Thyroid gland (tissue), 4 donors: ENCODE data around the gene DCX. TPM values are rescaled to one million over a fixed set of nuclear protein-coding genes. Genes with fewer than 3 reads are reported as not detected.

Experiments used
- DNase-seq, 2 donors: peaks; one replicate each; pipeline ENCODE4 v3.0.0-alpha.2; 2019
- H3K27ac ChIP-seq, 3 donors: fragments of 200-600 bp; sonication (generic); 1 replicate in 2 of 3; 2 replicates in 1 of 3; pipeline ENCODE4 v1.5.1; 2016 to 2019; ENCODE audit warnings: mild to moderate bottlenecking in 1 of 3, moderate library complexity in 1 of 3
- H3K27me3 ChIP-seq: fragments of 200-600 bp; sonication (generic); one replicate; pipeline ENCODE4 v1.5.1; 2019
- H3K36me3 ChIP-seq, 2 donors: fragments of 200-600 bp; sonication (generic); one replicate each; pipeline ENCODE4 v1.5.1; 2016 to 2019
- H3K4me1 ChIP-seq, 2 donors: fragments of 200-600 bp; sonication (generic); one replicate each; pipeline ENCODE4 v1.5.1; 2017 to 2019
- H3K4me3 ChIP-seq, 3 donors: fragments of 200-600 bp; sonication (generic); replicated peaks in 1 of 3; 1 replicate in 2 of 3; 2 replicates in 1 of 3; pipeline ENCODE4 v1.5.1; 2016; ENCODE audit warnings: mild to moderate bottlenecking in 1 of 3
- H3K9me3 ChIP-seq: fragments of 200-600 bp; sonication (generic); one replicate; pipeline ENCODE4 v1.5.1; 2017
- POLR2A ChIP-seq, 2 donors: fragments of 450-650 bp; IDR thresholded peaks; one replicate each; pipeline ENCODE4 v1.6.1; 2017; ENCODE audit warnings: antibody characterized with exemption in 2 of 2, mild to moderate bottlenecking in 2 of 2, moderate library complexity in 1 of 2
- WGBS, 2 donors: methylation state at CpG; one replicate each; pipeline ENCODE4 v1.1.5; 2017; 5-methylcytosine and 5-hydroxymethylcytosine counted together
- intact Hi-C: fragments of 100-400 bp; cut with DNase I; formaldehyde crosslinking; loops from one replicate; pipeline ENCODE4 v1.15.1; 2023
- total RNA-seq, 4 donors: library from RNA; depleted of rRNA; stranded (reverse); fragments of >200 nt; gene quantifications; one replicate each; pipeline ENCODE4 v1.2.3, GENCODE V29; 2016
- TF ChIP-seq, protein P1 (sequence below), 6 experiments: fragments of 200-600 bp in 3 of 6; fragments of 450-650 bp in 3 of 6; sonication (generic) in 3 of 6; IDR thresholded peaks; one replicate each; pipeline ENCODE4 v1.5.1; 2016 to 2019; ENCODE audit warnings: antibody characterized with exemption in 6 of 6, mild to moderate bottlenecking in 2 of 6, inconsistent platforms in 1 of 6, moderate library complexity in 1 of 6

DCX gene
- total RNA-seq, 4 donors from 2014 or later: not detected

DNA sequence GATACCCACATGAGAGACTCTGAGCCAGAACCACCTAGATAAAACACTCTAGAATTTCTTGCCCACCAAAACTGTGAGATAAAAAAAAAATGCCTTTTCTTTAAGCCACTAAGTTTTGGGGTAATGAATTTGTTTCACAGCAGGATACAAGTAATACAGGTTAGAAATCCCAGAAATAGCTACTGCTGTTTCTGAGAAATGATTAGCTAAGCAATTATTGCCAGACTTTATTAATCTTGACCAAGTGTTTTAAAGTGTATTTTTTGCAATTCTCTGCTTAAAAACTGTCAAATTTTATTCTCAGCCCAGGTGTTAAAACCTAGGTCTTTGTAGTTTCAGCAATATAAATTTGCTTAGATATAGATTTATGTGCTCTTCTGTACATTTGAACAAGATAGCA is 83.1 kb downstream of the DCX start:
- H3K9me3 ChIP-seq: no peaks in the 10 kb centered on the region
- intact Hi-C loops: no loop called here

DNA sequence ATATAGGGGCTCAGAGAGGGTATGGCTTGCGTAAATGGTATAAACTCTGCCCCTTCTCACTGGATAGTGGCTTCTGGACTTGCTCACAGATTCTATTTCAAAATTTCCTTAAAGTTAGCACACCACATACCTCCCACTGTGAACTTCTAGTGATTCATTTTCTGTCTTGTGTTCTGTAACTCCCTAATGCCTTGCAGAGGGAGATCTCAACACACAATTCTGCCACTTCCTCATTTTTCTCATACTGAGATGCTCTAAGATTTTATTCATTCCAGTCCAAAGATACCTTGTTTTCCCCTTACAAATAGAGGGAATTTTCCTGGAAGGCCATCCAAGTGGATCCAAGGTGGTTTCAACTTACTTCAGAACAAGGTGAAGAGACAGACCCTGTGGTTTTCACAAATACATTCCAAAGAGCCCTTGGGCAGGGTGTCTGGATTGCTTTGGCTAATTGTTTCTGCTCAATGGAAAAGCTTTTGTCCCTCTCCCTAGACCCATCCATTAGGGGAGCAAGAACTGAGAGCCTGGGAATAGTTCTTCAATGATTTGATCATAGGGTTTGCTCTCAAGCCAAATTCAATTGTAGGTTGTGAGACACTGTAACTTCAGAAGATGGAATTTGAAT is 89.6 kb downstream of the DCX start:
- DNase-seq: no peak
- Histone ChIP-seq H3K36me3 (no peaks in the 10 kb centered on the region), H3K9me3 (no peaks in the 10 kb centered on the region), H3K4me1 (no peaks in the 10 kb centered on the region), H3K4me3 (no peak overlapping the region), H3K27me3 (no peaks in the 10 kb centered on the region), H3K27ac (no peak overlapping the region)
- no peak for TF ChIP-seq POLR2A (IDR thresholded peaks at IDR 0.05)
- intact Hi-C loops: no loop called here
- WGBS, 2 donors: 86 to 100% methylated on average over 1 of the region's 1 CpG

More for the DNA sequence above, 83.1 kb downstream of the DCX start:
- no peaks in the 10 kb centered on the region for H3K36me3 ChIP-seq
- no peak overlapping the region for H3K4me3 ChIP-seq
- no peak for DNase-seq
- H3K27me3 ChIP-seq: no peaks in the 10 kb centered on the region
- H3K4me1 ChIP-seq: no peaks in the 10 kb centered on the region
- H3K27ac ChIP-seq: no peak overlapping the region
- TF ChIP-seq, protein P1, sequence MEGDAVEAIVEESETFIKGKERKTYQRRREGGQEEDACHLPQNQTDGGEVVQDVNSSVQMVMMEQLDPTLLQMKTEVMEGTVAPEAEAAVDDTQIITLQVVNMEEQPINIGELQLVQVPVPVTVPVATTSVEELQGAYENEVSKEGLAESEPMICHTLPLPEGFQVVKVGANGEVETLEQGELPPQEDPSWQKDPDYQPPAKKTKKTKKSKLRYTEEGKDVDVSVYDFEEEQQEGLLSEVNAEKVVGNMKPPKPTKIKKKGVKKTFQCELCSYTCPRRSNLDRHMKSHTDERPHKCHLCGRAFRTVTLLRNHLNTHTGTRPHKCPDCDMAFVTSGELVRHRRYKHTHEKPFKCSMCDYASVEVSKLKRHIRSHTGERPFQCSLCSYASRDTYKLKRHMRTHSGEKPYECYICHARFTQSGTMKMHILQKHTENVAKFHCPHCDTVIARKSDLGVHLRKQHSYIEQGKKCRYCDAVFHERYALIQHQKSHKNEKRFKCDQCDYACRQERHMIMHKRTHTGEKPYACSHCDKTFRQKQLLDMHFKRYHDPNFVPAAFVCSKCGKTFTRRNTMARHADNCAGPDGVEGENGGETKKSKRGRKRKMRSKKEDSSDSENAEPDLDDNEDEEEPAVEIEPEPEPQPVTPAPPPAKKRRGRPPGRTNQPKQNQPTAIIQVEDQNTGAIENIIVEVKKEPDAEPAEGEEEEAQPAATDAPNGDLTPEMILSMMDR (IDR thresholded peaks at IDR 0.05): no peak
- TF ChIP-seq POLR2A (IDR thresholded peaks at IDR 0.05): no peak

DNA sequence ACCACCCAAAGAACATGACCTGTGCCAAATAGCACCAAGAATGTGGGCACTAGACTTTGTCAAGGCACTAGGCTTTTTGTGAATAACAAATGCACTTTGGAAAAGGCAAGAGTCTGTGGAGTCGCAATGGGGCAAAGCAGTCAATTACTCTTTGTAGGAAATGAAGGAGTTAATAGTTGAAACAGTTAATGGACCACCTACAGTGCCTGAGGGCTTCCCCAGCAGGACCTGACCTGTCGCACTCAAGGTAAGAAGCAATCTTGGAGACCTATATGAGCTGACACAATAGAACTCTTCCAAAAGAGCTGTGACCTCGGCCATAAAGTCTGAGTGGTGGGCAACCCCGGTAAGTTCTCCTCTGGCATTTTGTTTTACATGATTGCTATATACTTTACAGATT is 92.5 kb downstream of the DCX start:
- no peaks in the 10 kb centered on the region for H3K9me3 ChIP-seq
- no peak overlapping the region for H3K27ac ChIP-seq
- intact Hi-C loops: no loop called here
- DNase-seq: no peak
- no peaks in the 10 kb centered on the region for H3K36me3 ChIP-seq
- no peak overlapping the region for H3K4me3 ChIP-seq
- TF ChIP-seq POLR2A (IDR thresholded peaks at IDR 0.05): no peak
- TF ChIP-seq, protein P1 (IDR thresholded peaks at IDR 0.05): no peak
- WGBS, 2 donors: 56 to 61% methylated on average over 4 of the region's 4 CpGs
- H3K27me3 ChIP-seq: no peaks in the 10 kb centered on the region
- no peaks in the 10 kb centered on the region for H3K4me1 ChIP-seq

DNA sequence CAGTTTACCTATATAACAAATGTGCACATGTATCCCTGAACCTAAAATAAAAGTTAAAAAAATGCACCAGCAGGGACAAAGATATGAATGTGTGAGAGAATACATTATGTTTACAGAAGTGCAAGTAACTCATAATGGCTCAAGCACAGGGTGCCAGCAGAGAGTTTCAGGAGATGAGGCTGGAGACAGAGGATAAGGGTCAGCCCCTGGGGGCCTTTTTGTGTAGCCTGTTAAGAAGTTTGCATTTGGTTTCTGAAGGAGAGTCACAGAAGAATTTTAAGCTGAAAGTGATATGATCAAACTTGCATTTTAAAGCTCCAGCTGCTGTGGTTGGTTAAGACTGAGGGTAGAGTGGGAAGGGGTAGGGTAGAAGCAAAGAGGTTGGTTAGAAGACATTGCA is 93.1 kb downstream of the DCX start:
- Histone ChIP-seq H3K4me1 (no peaks in the 10 kb centered on the region), H3K4me3 (no peak overlapping the region), H3K36me3 (no peaks in the 10 kb centered on the region), H3K27ac (no peak overlapping the region), H3K9me3 (no peaks in the 10 kb centered on the region), H3K27me3 (no peaks in the 10 kb centered on the region)
- no peak for TF ChIP-seq POLR2A (IDR thresholded peaks at IDR 0.05)
- TF ChIP-seq, protein P1 (IDR thresholded peaks at IDR 0.05): no peak
- no peak for DNase-seq
- intact Hi-C loops: no loop called here

DNA sequence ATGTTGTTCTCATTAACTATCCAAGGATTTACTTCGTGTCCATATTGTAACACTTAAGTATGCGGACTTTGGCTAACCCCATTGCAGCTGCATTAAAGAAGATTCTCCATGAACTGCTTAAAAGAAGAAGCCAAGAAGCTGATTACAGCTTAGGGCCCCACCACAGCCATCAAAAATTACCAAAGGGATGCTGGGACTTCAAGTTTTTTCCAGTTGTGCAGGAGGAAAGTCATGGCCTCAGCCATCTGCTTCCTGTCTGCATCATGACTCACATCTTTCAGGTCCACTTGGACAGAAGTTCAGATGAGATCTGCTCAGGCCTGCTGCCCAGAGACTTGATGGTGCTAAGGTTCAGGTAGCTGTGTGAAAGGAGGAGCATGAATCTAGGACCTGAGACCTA is 102.9 kb downstream of the DCX start:
- Histone ChIP-seq H3K4me1 (no peaks in the 10 kb centered on the region), H3K36me3 (no peaks in the 10 kb centered on the region), H3K9me3 (no peaks in the 10 kb centered on the region), H3K27ac (no peak overlapping the region), H3K27me3 (no peaks in the 10 kb centered on the region), H3K4me3 (no peak overlapping the region)
- intact Hi-C loops: no loop called here
- TF ChIP-seq POLR2A (IDR thresholded peaks at IDR 0.05): no peak
- TF ChIP-seq, protein P1 (IDR thresholded peaks at IDR 0.05): no peak
- 63 to 82% methylated on average over 2 of the region's 2 CpGs for WGBS, 2 donors
- no peak for DNase-seq

DNA sequence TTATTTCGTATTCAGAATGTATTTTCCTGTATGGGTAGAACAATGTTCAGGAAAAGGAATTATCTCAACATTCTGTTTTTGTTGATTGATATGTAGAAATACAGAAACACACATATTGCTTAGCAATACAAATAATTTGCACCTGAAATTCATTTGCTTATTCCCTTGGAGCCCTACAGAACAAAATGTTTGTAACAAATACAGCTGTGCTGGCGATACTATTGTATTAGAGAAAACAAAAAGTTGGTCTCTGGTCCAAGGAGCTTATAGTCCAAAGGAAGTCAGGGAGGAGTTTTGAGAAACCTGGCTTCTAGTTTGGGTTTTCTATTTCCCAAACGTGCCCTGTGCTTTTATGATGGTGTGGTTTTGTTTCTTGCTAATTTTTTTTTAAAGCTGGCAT is 104.0 kb downstream of the DCX start:
- WGBS, 2 donors: 66 to 72% methylated on average over 3 of the region's 3 CpGs
- no peak for TF ChIP-seq POLR2A (IDR thresholded peaks at IDR 0.05)
- TF ChIP-seq, protein P1 (IDR thresholded peaks at IDR 0.05): no peak
- H3K9me3 ChIP-seq: no peaks in the 10 kb centered on the region
- DNase-seq: no peak
- no peak overlapping the region for H3K4me3 ChIP-seq
- no peak overlapping the region for H3K27ac ChIP-seq
- intact Hi-C loops: no loop called here
- no peaks in the 10 kb centered on the region for H3K27me3 ChIP-seq
- H3K36me3 ChIP-seq: no peaks in the 10 kb centered on the region
- no peaks in the 10 kb centered on the region for H3K4me1 ChIP-seq
